ENCODE data around the gene ZNF700.
"Not testable (repeated sequence)": the region's sequence is repeated elsewhere in the genome, so short reads cannot be mapped to it uniquely, and the experiment has no call there.

The ZNF700 gene

DNA sequence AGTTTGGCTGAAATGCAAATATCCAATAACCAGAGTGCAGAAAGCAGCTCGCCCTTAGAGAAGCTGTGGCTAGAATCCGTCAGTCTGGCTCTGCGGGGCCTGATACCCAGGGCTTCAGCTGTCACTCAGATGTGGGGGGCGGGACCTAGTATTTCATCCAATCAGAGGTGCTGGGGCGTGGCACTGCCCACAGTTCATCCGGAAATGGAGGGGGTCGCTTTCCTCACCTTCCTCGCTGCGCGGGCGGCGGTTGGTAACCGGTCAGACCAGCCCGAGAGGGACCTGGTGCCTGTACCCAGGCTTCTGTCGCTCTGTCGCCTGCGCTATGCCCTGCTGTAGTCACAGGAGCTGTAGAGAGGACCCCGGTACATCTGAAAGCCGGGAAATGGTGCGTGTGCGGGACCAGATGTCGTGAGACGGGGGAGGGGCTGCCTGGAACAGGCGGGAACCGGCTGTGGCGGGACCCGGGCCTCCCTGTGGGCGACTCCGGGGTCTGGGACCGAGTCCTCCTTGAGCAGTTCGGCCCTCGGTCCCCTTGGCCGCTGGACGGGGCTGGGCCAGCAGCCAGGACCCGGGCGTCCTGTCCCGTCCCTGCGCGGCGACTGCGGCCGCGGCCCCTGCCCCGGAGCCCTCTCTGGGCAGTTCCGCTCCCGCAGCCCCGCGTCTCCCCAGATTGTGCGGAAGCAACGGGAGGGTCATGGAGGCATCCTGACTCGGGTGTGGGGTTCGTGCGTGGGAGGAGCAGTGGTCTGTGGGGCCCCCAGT lies at the start of gene ZNF700:
TSS of gene ZNF700 (plus strand) at position 222 of the 765 bp plus-strand sequence. CDS start at position 326, 104 bp downstream.
- peak; percentile 62 for DNase-seq (ENCODE audit: low read depth)

DNA sequence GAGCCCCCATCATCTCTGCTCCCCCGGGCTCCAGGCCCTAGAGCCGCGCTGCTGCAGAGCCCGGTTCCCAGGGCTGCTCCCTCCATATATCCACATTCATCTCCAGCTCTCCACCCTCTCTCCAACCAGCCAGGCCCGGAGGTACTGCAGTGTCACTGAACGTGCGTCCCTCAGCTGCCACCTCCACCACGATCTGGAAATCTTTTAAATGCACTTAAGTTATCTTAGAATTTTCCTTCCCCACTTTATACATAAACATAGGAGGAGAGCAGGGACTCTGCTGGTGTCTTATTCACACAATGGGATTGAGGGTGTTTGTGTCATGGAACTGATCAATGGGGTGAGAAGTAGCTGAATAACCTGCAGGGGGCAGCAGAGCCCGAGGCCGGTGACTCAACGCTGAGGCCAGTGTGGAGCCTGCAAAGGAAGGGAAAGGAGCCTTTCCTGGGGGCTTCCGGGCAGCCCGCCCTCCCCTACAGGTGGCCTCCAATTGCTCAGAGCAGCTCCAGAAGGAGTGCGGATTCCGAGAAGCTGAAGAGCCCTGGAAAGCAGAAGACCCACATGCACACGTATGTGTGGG lies 45.1 kb upstream of the ZNF700 start:
- not testable (repeated sequence) for DNase-seq (ENCODE audit: low read depth)

GRCh38 chr19:11880598-11880997 lies 44.3 kb upstream of the ZNF700 start:
- DNase-seq (ENCODE audit: low read depth) = no peak

DNA sequence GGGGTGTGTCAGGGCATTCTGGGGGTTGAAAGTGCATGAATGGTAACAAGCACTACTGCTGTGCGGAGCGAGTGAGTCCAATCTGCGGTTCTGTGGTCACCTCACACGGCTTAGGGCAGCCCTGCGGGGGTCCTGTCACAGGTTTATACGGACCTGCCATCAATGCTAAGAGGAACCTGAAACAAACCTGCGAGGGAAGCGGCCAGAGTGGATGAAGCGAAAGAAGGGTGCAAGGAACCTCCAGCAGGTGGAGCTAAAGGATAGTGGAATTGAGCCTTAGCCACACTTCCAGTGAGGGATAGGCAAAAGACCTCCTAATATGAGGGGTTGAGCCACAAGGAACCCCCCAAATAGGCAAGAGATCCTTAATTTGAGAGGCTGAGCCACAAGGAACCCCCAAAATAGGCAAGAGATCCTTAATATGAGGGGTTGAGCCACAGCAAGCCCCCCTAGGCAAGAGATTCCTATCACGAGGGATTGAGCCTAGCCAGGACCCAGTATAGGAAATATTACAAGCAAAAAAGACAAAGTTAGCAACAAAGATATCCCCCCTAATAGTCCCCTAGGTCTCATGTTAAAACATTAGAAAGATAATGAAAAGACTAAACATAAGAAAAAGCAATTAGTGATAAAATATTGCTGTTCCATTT lies 43.6 kb upstream of the ZNF700 start:
- no peak for DNase-seq (ENCODE audit: low read depth)

DNA sequence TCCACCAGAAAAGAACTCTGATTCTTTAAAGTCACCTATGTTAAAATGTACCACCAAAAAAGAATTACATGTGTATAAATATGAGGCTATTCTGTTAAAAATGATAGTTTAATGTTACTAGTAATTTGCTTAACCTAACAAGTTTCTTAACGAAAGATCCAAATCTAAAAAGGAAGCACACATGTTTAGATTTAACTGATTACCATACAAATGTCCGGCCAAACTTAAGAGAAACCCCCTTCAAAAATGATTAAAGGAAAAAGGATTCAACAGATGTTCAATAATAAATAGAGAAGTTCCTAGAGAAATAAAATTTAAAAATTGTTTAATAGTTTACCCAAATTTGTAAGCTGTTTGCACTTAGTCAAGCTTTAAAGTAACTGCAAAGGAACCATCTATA lies 42.3 kb upstream of the ZNF700 start:
- DNase-seq (ENCODE audit: low read depth) = no peak

GRCh38 chr19:11887234-11887610 lies 37.7 kb upstream of the ZNF700 start:
- no peak for DNase-seq (ENCODE audit: low read depth)

- DNase-seq (ENCODE audit: low read depth) = peak; percentile 32
These were observed 37.0 kb upstream of the ZNF700 start, which contains the start of gene ZNF69 for GRCh38 chr19:11887611-11888531. TSS of gene ZNF69 (plus strand) at chr19:11887782. CDS start at chr19:11887924, 142 bp downstream.

- DNase-seq (ENCODE audit: low read depth) = not testable (repeated sequence)
These were observed 35.0 kb upstream of the ZNF700 start for GRCh38 chr19:11889901-11890300.

GRCh38 chr19:11890634-11891033 lies 34.3 kb upstream of the ZNF700 start:
- DNase-seq (ENCODE audit: low read depth) = no peak

DNA sequence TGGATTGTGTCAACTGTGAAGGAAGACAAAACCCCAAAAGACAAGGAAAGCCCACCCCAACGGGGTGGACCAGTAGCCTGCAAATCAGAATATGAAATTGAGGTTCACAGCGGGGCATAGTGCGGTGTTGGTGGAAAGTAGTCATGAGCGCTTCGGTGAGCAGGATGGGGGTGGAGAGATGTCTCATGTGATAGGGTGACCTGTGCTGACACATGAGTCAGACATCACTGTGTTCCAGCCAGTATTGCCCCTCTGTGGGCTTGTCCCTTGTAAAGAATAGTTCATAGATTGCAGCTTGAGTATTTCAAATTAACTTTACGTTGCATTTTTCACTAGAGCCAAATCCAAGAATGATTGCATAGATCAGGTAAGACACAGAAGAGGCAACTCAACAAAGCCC lies 30.1 kb upstream of the ZNF700 start:
- DNase-seq (ENCODE audit: low read depth) = no peak

- no peak for DNase-seq (ENCODE audit: low read depth)
These were observed 22.7 kb upstream of the ZNF700 start for GRCh38 chr19:11902228-11902627.

DNA sequence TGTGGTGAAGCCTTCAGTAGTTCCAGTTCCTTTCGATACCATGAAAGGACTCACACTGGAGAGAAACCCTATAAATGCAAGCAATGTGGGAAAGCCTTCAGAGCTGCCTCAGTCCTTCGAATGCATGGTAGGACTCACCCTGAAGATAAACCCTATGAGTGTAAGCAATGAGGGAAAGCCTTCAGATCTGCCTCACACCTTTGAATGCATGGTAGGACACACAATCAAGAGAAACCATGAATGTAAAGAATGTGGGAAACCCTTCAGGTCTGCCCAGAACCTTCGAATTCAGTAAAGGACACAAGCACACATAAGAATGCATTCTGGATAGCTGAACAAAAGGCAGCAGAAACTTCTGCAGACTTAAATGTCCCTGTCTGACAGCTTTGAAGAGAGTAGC lies 19.0 kb upstream of the ZNF700 start:
- no peak for DNase-seq (ENCODE audit: low read depth)

GRCh38 chr19:11911937-11912336 lies 13.0 kb upstream of the ZNF700 start:
- DNase-seq (ENCODE audit: low read depth) = not testable (repeated sequence)

DNA sequence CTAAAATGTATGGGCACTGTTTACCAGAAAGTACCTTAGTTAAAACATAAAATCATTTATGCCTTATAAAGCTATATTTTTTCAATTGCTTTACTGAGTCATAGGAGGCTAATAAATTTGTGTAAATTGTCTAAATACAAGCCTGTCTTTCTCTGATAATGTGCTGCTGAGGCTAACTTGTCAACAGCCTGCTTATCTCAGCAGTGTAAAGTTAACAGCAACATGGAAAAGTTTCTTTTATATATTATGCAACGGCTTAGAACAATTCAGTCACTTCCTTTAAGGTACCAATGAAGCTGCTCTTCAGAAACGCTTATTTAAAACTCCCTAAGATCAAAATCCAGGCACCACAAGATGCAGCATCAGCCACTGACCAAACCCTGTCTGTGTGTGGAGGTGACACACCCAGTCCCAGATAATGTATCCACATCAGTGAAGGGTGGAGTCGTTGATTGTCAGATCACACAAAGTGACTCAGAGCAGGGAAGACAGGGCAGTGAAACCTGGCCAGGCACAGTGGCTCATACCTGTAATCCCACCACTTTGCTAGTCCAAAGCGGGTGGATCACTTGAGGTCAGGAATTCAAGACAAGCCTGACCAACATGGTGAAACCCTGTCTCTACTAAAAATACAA lies 10.4 kb upstream of the ZNF700 start:
- not testable (repeated sequence) for DNase-seq (ENCODE audit: low read depth)

- no peak for DNase-seq (ENCODE audit: low read depth)
These were observed 2.9 kb upstream of the ZNF700 start for GRCh38 chr19:11921852-11922495.

DNA sequence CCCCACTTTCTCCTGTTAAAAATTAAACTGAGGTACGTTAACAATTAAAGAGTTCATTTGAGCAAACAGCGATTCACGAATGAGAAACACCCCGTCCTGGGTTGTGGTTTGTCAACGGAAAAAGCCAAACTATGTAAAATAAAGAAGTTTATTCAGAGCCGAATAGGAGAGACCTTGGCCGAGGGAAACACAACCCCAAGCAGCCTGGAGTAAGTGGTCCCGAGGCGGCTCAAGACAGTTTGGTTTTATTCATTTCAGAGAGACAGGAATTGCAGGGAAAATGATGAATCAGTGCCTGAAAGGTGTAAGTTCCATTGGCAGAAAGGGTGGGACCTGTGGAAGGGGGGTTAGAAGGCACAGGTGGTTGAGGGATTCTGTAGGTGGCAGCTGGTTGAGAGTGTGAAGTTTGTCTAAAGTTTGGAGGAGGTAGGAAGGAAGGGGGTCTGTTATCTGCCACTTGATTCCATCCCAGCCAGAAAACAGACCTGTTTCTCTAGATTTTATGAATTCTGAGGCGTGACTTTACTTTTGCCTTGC lies 812 bp downstream of the ZNF700 start:
- DNase-seq (ENCODE audit: low read depth) = not testable (repeated sequence)

DNA sequence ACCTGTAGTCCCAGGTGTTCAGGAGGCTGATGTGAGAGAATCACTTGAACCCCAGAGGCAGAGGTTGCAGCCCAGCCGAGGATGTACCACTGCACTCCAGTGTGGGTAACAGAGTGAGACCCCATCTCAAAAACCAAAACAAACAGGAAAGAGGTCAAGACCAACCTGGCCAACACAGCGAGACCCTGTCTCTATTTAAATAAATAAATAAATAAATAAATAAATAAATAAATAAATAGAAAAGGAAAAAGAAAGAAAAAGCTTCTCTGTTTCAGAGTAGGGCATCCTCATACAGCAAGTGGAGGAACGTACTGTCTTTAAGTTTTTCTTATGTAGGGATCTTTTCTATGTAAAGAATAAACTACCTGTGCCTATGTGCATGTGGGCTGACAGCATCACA lies 2.3 kb downstream of the ZNF700 start:
- no peak for DNase-seq (ENCODE audit: low read depth)

- peak; percentile 15 for DNase-seq (ENCODE audit: low read depth)
These were observed 6.1 kb downstream of the ZNF700 start for GRCh38 chr19:11931051-11931450.

GRCh38 chr19:11931513-11931912 lies 6.6 kb downstream of the ZNF700 start:
- no peak for DNase-seq (ENCODE audit: low read depth)

GRCh38 chr19:11935829-11936228 lies 10.9 kb downstream of the ZNF700 start:
- not testable (repeated sequence) for DNase-seq (ENCODE audit: low read depth)

DNA sequence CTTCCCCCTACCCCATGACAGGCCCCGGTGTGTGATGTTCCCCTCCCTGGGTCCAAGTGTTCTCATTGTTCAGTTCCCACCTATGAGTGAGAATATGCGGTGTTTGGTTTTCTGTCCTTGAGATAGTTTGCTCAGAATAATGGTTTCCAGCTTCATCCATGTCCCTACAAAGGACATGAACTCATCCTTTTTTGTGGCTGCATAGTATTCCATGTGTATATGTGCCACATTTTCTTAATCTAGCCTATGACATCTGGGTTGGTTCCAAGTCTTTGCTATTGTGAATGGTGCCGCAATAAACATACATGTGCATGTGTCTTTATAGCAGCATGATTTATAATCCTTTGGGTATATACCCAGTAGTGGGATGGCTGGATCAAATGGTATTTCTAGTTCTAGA lies 13.5 kb downstream of the ZNF700 start:
- DNase-seq (ENCODE audit: low read depth) = not testable (repeated sequence)

All from non-pigmented ciliary epithelial cell (primary cell).